Measurements from ENCODE around the gene PLVAP.

DNA sequence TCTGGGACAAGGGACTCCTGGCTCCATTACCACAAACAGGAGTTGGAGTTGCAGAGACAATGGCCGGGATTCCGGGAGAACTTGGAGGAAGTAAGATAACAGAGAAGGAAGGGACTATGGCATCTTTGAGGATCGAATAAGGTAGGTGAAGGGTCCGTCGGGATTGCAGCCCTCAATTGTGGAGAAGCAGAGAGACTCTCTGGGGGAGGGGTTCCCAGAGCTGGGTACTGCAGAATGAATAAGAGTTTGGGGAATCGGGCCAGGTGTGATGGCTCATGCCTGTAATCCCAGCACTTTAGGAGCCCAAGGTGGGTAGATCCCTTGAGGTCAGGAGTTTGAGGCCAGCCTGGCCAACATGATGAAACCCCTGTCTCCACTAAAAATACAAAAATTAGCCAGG is 24.5 kb upstream of the PLVAP start:
- TF ChIP-seq CTCF (IDR thresholded peaks at IDR 0.05) (no peak), POLR2A (IDR thresholded peaks at IDR 0.05) (no peak)

Measured in lower leg skin (tissue), 3 donors.